HCT116 (cell line): ENCODE data around the gene KIRREL3.

Source experiments
- EGR1 ChIP-seq: IDR thresholded peaks from 2 replicates; pipeline ENCODE4 v1.6.1; 2012; ENCODE audit warnings: low read depth
- EZH2 ChIP-seq: fragments of 200-600 bp; sonication (generic); IDR thresholded peaks from 2 replicates; pipeline ENCODE4 v1.6.1; 2017; ENCODE audit warnings: antibody characterized with exemption, mixed run types
- FOSL1 ChIP-seq: IDR thresholded peaks from 2 replicates; pipeline ENCODE4 v1.6.1; 2012; ENCODE audit warnings: low read depth
- JUND ChIP-seq: IDR thresholded peaks from 2 replicates; pipeline ENCODE4 v1.6.1; 2012
- MAX ChIP-seq: IDR thresholded peaks from 2 replicates; pipeline ENCODE4 v1.6.1; 2012
- POLR2A ChIP-seq: IDR thresholded peaks from 2 replicates; pipeline ENCODE4 v1.7.0; 2011; ENCODE audit warnings: borderline replicate concordance; ENCODE audit not compliant: insufficient read depth, insufficient read length; ENCODE audit errors: extremely low read depth
- POLR2AphosphoS5 ChIP-seq: IDR thresholded peaks from 2 replicates; pipeline ENCODE4 v1.6.1; 2011; ENCODE audit warnings: mild to moderate bottlenecking, low read depth, low read length, moderate library complexity
- RAD21 ChIP-seq: IDR thresholded peaks from 2 replicates; pipeline ENCODE4 v1.6.1; 2012; ENCODE audit warnings: low read depth, mild to moderate bottlenecking
- SP1 ChIP-seq: IDR thresholded peaks from 2 replicates; pipeline ENCODE4 v1.6.1; 2012; ENCODE audit warnings: low read depth
- SRF ChIP-seq: IDR thresholded peaks from 2 replicates; pipeline ENCODE4 v1.6.1; 2012; ENCODE audit warnings: low read depth
- TF ChIP-seq, protein P1 (sequence below), 3 experiments: fragments of 200-600 bp in 1 of 3; sonication (generic) in 1 of 3; IDR thresholded peaks in 2 of 3; conservative IDR thresholded peaks in 1 of 3; 2 replicates each; pipeline ENCODE4 v1.5.1; 2012 to 2017; ENCODE audit warnings: low read depth in 2 of 3, low read length in 2 of 3, antibody characterized with exemption in 1 of 3, borderline replicate concordance in 1 of 3, control low read depth in 1 of 3, mild to moderate bottlenecking in 1 of 3, mixed read lengths in 1 of 3, mixed run types in 1 of 3, moderate library complexity in 1 of 3; ENCODE audit not compliant: insufficient read depth in 1 of 3

DNA sequence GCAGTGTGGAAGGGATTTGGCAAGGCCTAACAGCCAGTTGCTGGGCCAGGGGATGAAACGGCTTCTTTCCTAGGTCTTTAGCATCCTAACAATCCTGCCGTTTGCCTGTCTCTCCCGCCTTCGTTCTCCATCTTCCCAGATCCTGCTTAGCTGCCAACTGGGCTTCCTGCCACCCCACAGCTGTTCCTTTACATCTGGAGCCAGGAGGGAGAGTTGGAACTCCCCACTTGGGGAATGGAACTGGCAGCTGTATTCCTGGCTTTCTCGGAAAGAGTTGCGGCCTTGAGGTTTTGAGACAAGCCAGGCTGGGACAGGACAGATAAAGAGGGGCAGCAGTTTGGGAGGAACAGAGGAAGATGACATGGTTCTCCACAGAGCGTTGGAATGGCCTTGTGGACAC lies 585.4 kb downstream of the KIRREL3 start:
- TF ChIP-seq, protein P1, sequence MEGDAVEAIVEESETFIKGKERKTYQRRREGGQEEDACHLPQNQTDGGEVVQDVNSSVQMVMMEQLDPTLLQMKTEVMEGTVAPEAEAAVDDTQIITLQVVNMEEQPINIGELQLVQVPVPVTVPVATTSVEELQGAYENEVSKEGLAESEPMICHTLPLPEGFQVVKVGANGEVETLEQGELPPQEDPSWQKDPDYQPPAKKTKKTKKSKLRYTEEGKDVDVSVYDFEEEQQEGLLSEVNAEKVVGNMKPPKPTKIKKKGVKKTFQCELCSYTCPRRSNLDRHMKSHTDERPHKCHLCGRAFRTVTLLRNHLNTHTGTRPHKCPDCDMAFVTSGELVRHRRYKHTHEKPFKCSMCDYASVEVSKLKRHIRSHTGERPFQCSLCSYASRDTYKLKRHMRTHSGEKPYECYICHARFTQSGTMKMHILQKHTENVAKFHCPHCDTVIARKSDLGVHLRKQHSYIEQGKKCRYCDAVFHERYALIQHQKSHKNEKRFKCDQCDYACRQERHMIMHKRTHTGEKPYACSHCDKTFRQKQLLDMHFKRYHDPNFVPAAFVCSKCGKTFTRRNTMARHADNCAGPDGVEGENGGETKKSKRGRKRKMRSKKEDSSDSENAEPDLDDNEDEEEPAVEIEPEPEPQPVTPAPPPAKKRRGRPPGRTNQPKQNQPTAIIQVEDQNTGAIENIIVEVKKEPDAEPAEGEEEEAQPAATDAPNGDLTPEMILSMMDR (IDR thresholded peaks at IDR 0.05 in 2 of 3, conservative IDR thresholded peaks at IDR 0.05 in 1 of 3; ENCODE audit: borderline replicate concordance in 1 of 3, insufficient read depth in 1 of 3, low read depth in 2 of 3, low read length in 2 of 3), result no peak
- no peak for TF ChIP-seq JUND
- no peak for TF ChIP-seq MAX
- no peak for TF ChIP-seq POLR2A
- TF ChIP-seq SP1, result no peak
- TF ChIP-seq SRF, result no peak
- no peak for TF ChIP-seq EGR1
- TF ChIP-seq POLR2AphosphoS5, result no peak
- TF ChIP-seq EZH2, result no peak
- no peak for TF ChIP-seq RAD21
- no peak for TF ChIP-seq FOSL1
